Gastroesophageal sphincter (tissue), 4 donors: ENCODE results near the gene TMEM63A. TPM values are rescaled to one million over a fixed set of nuclear protein-coding genes. Genes with fewer than 3 reads are reported as not detected.
A peak's percentile ranks its signal among the peaks of the same experiment; 100 is the strongest.

Experiments
- ATAC-seq: fragments of 150-250 bp; one replicate; pipeline ENCODE4 v1.9.1; 2016; ENCODE audit warnings: mild to moderate bottlenecking, moderate library complexity
- H3K27ac ChIP-seq, 4 donors: fragments of 200-600 bp; sonication (generic) in 3 of 4; 1 replicate in 3 of 4; 2 replicates in 1 of 4; pipeline ENCODE4 v1.5.1; 2016 to 2019
- H3K27me3 ChIP-seq: fragments of 200-600 bp; sonication (generic); one replicate; pipeline ENCODE4 v1.5.1; 2019
- H3K36me3 ChIP-seq, 2 donors: fragments of 200-600 bp; sonication (generic); one replicate each; pipeline ENCODE4 v1.5.1; 2019; ENCODE audit warnings: control low read depth in 1 of 2
- H3K4me1 ChIP-seq, 3 donors: fragments of 200-600 bp; sonication (generic); 1 replicate in 2 of 3; 2 replicates in 1 of 3; pipeline ENCODE4 v1.5.1; 2016 to 2019; ENCODE audit warnings: control low read depth in 2 of 3
- H3K4me3 ChIP-seq, 2 donors: fragments of 200-600 bp; sonication (generic); one replicate each; pipeline ENCODE4 v1.5.1; 2019; ENCODE audit warnings: mild to moderate bottlenecking in 1 of 2, moderate library complexity in 1 of 2
- H3K9me3 ChIP-seq, 3 donors: fragments of 200-600 bp; sonication (generic); one replicate each; pipeline ENCODE4 v1.5.1; 2017 to 2019; ENCODE audit warnings: control low read depth in 2 of 3
- CTCF ChIP-seq, 4 experiments: fragments of 200-600 bp in 2 of 4; fragments of 450-650 bp in 2 of 4; sonication (generic) in 1 of 4; IDR thresholded peaks; one replicate each; pipeline ENCODE4 v1.5.1; 2017 to 2019; ENCODE audit warnings: antibody characterized with exemption in 4 of 4, mild to moderate bottlenecking in 2 of 4, moderate library complexity in 2 of 4
- EP300 ChIP-seq: sonication (generic); formaldehyde crosslinking; IDR thresholded peaks from one replicate; pipeline ENCODE4 v1.6.1; 2017; ENCODE audit warnings: antibody characterized with exemption, mild to moderate bottlenecking
- POLR2A ChIP-seq, 2 donors: fragments of 450-650 bp; IDR thresholded peaks; one replicate each; pipeline ENCODE4 v1.6.1; 2017; ENCODE audit warnings: antibody characterized with exemption in 2 of 2, mild to moderate bottlenecking in 2 of 2, moderate library complexity in 1 of 2
- POLR2AphosphoS5 ChIP-seq: sonication (generic); formaldehyde crosslinking; IDR thresholded peaks from one replicate; pipeline ENCODE4 v1.6.1; 2017; ENCODE audit warnings: antibody characterized with exemption
- WGBS, 2 donors: methylation state at CpG; one replicate each; pipeline ENCODE4 v1.1.5; 2018; ENCODE audit warnings: low coverage in 1 of 2; 5-methylcytosine and 5-hydroxymethylcytosine counted together
- total RNA-seq, 4 donors: library from RNA; depleted of rRNA; stranded (reverse); fragments of >200 nt; gene quantifications; one replicate each; pipeline ENCODE4 v1.1.0, GENCODE V29; 2016

The TMEM63A gene
- total RNA-seq, 4 donors from 2014 or later: 10.9 to 55.9 (median 23.8) TPM

GRCh38 chr1:225928186-225929175, 46.3 kb upstream of the TMEM63A start:
- Histone ChIP-seq H3K4me1 (peaks cover 0 to 10% (median 4%) of the 10 kb centered on the region in 3 donors), H3K27ac (no peak overlapping the region), H3K4me3 (no peak overlapping the region), H3K9me3 (no peaks in the 10 kb centered on the region), H3K27me3 (no peaks in the 10 kb centered on the region), H3K36me3 (no peaks in the 10 kb centered on the region)
- WGBS, 2 donors: 73 to 80% methylated on average over 5 to 11 of the region's 14 CpGs
- no peak for ATAC-seq
- TF ChIP-seq EP300 (no peak), CTCF (IDR thresholded peaks at IDR 0.05) (no peak), POLR2A (IDR thresholded peaks at IDR 0.05) (peak in 1 of 2 donors; percentile 12), POLR2AphosphoS5 (no peak)

- no peak overlapping the region for H3K4me3 ChIP-seq
- peaks cover 0 to 5% of the 10 kb centered on the region in 2 donors for H3K36me3 ChIP-seq
- no peak overlapping the region for H3K27ac ChIP-seq
- WGBS, 2 donors: 86 to 90% methylated on average over 1 to 2 of the region's 3 CpGs
- no peak for ATAC-seq
- TF ChIP-seq POLR2AphosphoS5 (no peak), EP300 (no peak), POLR2A (IDR thresholded peaks at IDR 0.05) (no peak), CTCF (IDR thresholded peaks at IDR 0.05) (no peak)
- no peaks in the 10 kb centered on the region for H3K27me3 ChIP-seq
- H3K4me1 ChIP-seq: peaks cover 0 to 28% (median 17%) of the 10 kb centered on the region in 3 donors
- no peaks in the 10 kb centered on the region for H3K9me3 ChIP-seq
Measured at GRCh38 chr1:225926551-225927113, 44.5 kb upstream of the TMEM63A start.

GRCh38 chr1:225923692-225924555, 41.7 kb upstream of the TMEM63A start, which contains the start of gene PYCR2:
Gene PYCR2 (minus strand): TSS chr1:225924250. CDS start chr1:225924110, 140 bp downstream.
- peaks cover 0 to 50% (median 23%) of the 10 kb centered on the region in 3 donors for H3K4me1 ChIP-seq
- peak; percentile 99 for ATAC-seq

GRCh38 chr1:225923381-225923691, 41.2 kb upstream of the TMEM63A start:
- no peaks in the 10 kb centered on the region for H3K9me3 ChIP-seq
- no peak for ATAC-seq
- WGBS, 2 donors: 0% methylated on average over 1 to 3 of the region's 8 CpGs
- peaks cover 0 to 38% of the 10 kb centered on the region in 2 donors for H3K36me3 ChIP-seq
- H3K4me1 ChIP-seq: peaks cover 0 to 50% (median 23%) of the 10 kb centered on the region in 3 donors
- TF ChIP-seq CTCF (IDR thresholded peaks at IDR 0.05) (no peak), EP300 (no peak), POLR2AphosphoS5 (no peak), POLR2A (IDR thresholded peaks at IDR 0.05) (no peak)
- H3K27ac ChIP-seq: peak overlapping the region; percentile 92 to 97 (median 96)
- no peaks in the 10 kb centered on the region for H3K27me3 ChIP-seq
- peak overlapping the region; percentile 95 to 98 for H3K4me3 ChIP-seq

More at GRCh38 chr1:225923692-225924555, 41.7 kb upstream of the TMEM63A start, which contains the start of gene PYCR2:
- Histone ChIP-seq H3K4me3 (peak within 1 kb of the TSS; percentile 95 to 98), H3K27ac (peak within 1 kb of the TSS; percentile 92 to 97 (median 96)), H3K9me3 (no peaks in the 10 kb centered on the region), H3K36me3 (peaks cover 0 to 32% of the 10 kb centered on the region in 2 donors), H3K27me3 (no peaks in the 10 kb centered on the region)
- WGBS, 2 donors: 0% methylated on average over 10 to 16 of the region's 80 CpGs
- TF ChIP-seq POLR2AphosphoS5 (peak; percentile 92), EP300 (no peak), CTCF (IDR thresholded peaks at IDR 0.05) (peak in 1 of 4 experiments; percentile 10), POLR2A (IDR thresholded peaks at IDR 0.05) (peak; percentile 74 to 78)
